A172 (cell line): ENCODE data around the gene BECN2. TPM values are rescaled to one million over a fixed set of nuclear protein-coding genes. Genes with fewer than 3 reads are reported as not detected.

ENCODE experiments used
- DNase-seq: peaks from one replicate; pipeline ENCODE4 v3.0.0-alpha.2; 2015; ENCODE audit warnings: low spot score
- total RNA-seq: library from RNA; depleted of rRNA; stranded (reverse); fragments of >200 nt; shearing (Covaris generic); gene quantifications from 2 replicates; pipeline ENCODE4 v1.2.3, GENCODE V29; 2014; rRNA removed

The BECN2 gene
- not detected in 2 replicates for total RNA-seq

- DNase-seq, result no peak
These were observed at the start of gene BECN2 for GRCh38 chr1:241957692-241958494. Gene BECN2 (plus strand): TSS chr1:241957767. CDS start chr1:241957767, 0 bp downstream.

DNA sequence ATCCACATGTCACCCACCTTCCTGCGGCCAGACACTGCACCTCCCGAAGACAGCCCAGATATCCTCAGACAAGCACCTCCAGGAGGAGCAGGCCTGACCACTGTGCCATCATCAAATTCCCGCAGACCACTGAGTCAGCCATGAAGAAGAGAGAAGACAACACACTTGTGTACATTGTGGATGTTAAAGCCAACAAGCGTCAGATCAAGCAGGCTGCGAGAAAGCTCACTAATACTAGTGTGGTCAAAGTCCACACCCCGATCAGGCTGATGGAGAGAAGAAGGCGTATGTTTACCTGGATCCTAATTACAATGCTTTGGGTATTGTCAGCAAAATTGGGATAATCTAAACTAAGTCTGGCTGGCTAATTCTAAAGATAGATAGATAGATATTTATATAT lies 41.4 kb upstream of the BECN2 start:
- no peak for DNase-seq

DNA sequence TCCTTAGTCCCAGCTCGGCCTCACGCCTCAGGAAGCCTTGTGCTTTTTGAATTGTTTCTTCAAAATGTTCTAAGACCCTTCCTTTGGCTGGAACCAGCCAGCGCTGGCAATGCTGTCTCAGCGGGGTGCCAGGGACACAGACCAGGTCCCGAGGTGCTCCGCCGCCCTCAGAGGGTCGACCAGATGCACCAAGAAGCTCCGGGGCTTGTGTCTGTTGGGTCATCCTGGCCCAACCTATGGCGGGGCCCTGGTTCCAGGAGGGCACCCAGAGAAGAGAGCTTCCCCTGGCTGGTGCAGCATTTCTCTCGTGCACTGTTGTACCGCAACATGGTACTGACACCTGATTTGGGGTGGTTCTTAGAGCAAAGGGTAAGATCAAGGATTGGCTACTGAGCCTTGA lies 40.1 kb upstream of the BECN2 start:
- no peak for DNase-seq

DNA sequence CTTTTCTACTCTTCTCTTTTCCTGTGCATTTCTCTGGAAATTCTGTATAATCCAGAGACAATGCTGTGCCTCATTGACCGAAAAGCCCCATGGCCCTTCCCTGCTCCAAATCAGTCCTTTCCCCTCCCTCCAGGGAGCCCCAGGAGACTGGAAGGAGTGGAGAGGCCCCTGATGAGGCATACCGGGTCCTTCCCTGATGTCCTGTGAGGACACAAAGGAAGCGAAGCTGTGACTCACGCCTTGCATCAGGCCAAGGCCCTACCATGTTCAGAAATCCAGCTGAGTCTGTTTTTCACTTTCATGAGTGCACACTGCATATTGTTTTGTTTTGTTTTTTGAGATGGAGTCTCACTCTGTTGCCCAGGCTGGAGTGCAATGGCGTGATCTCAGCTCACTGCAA lies 38.7 kb upstream of the BECN2 start:
- DNase-seq, result peak; percentile 63

DNA sequence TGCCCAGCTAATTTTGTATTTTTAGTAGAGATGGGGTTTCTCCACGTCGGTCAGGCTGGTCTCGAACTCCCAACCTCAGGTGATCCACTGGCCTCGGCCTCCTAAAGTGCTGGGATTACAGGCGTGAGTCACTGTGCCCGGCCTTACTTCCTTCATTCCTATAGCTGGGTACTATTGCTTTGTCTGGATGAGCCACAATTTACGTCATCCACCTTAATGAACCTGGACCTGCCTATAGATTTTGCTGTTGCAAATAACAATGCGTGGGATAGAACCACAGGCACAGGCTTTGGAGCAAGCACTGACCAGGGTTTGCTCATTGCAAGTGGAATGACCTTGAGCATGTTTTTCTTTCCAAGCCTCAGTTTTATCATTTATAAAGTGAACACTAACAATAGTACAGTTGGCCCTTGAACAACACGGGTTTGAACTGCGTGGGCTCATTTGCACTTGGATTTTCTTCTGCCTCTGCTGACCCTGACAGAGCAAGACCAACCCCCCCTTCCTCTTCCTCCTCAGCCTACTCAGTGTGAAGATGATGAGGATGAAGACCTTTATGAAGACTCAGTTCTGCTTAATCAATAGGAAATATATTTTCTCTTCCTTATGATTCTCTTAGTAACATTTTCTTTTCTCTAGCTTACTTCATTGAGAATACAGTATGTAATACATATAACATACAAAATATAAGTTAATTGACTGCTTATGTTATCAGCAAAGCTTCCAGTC lies 33.3 kb upstream of the BECN2 start:
- DNase-seq, result no peak

DNA sequence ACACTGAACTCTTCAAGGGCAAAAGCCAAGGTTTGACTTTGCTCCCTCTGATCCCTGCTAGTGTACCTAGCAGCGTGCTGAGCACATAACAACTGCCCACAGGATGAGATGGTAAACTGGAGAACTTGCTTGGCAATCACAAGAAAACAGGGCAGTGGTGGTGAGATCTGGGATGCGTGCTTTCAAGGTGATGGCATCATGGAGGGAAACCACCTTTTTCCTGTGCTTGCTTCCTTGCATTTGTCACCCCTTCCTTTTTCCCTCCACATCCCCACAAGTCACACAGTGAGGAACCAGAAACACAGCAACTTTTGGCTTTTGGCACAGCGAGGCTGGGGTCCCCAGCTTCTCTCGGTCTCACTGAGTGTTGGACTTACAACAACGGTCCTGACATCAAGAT lies 31.4 kb upstream of the BECN2 start:
- no peak for DNase-seq

DNA sequence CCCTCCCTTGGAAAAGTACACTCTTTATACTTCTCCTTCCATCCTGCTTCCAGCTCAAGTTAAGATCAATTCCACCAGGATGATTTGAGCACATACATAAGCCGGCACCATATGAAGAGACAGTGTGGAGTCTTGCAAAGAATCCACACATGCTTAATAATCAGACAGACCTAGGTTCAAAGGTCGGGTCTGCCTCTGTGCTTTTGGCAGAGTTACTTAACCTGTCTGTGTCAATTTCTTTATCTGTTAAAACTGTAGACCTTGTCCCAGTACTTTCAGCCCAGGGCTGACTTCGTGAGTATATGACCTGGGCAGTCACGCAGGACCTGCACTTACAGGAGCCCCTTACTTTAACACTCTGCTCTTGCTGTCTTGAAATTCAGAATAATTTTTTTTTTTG lies 30.2 kb upstream of the BECN2 start:
- DNase-seq, result no peak

GRCh38 chr1:241932845-241933244 lies 24.7 kb upstream of the BECN2 start:
- DNase-seq, result no peak

DNA sequence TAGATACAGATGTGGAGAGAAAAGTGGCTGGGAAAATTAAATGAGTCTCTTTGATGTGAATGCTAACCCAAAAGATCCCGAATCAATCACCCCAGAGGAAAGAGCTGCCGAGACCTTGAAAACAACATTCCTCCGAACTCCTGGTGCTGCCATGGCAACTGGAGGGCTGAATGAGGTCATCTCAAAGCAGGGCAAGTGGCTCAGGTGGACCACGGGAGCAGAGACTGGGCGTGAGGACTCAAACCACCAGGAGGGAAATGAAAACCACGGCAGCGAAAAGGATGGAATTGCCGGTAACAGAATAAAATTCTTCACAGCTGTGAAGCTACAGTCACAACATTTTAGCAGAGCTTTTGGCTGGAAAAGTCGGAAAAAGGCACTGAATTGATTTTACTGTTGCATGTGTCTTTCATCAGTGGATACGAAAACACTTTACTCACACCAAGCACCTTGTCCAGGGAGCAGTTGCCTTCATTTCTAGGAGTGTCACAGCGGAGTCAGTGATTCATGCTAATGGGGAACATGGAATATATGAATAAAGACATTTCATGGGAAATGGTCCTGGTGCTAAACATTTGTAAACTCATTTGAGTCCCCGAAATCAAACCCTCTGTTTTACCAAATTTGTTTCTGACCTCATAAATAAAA lies 23.2 kb upstream of the BECN2 start:
- peak; percentile 79 for DNase-seq

- DNase-seq, result no peak
These were observed 22.7 kb upstream of the BECN2 start for GRCh38 chr1:241934866-241935265.

- DNase-seq, result no peak
These were observed 17.8 kb upstream of the BECN2 start for GRCh38 chr1:241939798-241940197.

DNA sequence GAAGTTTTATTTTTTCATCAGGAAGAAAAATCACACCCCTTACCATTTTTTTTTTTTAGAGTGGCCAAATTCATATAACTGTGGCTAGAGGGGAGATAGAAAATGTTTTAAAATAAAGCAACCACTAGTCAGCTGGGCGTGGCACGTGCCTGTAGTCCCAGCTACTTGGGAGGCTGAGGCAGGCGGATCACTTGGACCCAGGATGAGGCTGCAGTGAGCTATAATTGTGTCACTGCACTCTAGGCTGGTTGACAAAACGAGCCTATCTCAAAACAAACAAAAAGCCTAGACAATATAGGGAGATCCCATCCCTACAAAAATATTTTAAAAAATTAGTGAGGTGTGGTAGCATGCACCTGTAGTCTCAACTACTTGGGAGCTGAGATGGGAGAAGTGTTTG lies 14.8 kb upstream of the BECN2 start:
- DNase-seq, result no peak

DNA sequence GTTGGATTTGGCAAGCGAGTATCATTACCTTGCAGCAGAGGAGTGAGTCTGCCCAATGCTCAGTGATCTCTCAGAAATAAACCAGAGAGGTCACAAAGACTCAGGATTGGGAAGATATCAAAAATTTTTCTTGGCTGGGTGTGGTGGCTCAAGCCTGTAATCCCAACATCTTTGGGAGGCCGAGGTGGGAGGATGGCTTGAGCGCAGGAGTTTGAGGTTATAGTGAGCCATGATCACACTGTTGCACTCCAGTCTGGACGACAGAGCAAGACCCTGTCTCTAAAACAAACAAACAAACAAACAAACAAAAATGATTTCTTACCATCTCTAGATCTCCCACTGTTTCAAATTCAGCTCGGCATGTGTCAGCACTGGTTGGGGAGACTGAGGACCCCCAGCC lies 13.3 kb upstream of the BECN2 start:
- no peak for DNase-seq

DNA sequence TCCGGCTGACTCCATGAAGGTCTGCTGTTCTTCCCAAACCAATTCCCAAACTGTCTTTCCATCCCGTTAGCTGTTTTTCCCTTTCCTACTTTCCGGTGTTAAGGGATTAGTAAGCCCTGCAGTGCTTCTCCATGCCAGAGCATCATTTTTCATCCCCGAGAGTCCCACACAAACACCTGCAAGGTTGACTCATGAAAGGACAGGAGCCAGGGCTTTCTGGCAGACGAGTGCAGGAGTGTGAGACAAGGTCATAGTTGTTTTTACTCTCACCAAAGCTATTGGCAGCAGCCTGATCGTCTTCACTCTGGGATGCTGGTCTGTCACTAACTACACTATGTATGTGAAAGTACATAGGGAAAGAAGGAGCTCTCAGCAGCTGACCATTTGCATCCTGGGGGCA lies 10.2 kb upstream of the BECN2 start:
- peak; percentile 60 for DNase-seq

- DNase-seq, result peak; percentile 33
These were observed 7.2 kb upstream of the BECN2 start for GRCh38 chr1:241950390-241950789.

GRCh38 chr1:241962153-241962552 lies 4.6 kb downstream of the BECN2 start:
- DNase-seq, result no peak

- DNase-seq, result no peak
These were observed 6.2 kb downstream of the BECN2 start for GRCh38 chr1:241963722-241964121.

DNA sequence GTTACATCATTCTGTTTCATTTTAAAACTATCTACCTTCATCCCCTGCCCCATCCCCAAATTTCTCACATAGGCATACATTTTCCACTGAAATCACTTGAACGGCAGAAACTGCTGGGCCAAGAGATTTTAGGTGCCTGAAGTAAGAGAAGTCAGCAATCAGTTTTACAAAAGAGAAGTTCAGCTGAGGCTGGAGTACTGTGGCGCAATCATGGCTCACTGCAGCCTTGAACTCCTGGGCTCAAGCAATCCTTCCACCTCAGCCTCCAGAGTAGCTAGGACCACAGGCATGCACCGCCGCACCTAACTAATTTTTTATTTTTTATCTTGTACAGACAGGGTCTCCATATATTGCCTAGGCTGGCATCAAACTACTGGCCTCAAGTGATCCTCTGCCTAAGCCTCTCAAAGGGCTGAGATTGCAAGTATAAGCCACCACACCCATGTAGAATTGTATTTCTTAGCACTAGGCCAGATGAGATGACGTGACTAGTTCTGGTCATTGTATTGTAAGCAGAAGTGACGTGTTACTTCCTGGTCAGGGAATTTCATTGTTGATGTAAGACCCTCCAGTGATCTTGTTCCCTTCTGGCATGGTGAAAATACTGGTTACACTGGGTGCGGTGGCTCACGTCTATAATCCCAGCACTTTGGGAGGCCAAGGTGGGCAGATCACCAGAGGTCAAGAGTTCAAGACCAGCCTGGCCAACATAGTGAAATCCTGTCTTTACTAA lies 7.1 kb downstream of the BECN2 start:
- DNase-seq, result no peak

DNA sequence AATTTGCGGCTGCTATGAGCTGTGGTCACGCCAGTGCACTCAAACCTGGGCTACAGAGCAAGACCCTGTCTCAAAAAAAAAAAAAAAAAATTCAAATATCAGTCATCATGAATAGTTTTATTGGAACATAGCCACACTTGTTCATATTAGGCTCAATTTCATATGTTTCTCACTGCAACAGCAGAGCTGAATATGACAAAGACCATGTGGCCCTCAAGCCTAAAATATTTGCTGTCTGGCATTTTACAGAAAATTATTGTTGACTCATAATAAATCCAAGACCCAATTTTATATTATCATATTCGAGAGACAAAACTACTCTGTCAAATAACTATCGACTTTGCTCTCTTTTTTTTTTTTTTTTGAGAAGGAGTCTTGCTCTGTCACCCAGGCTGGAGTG lies 11.0 kb downstream of the BECN2 start:
- DNase-seq, result no peak

GRCh38 chr1:241972703-241973369 lies 15.3 kb downstream of the BECN2 start:
- peak; percentile 65 for DNase-seq

- DNase-seq, result no peak
These were observed 18.7 kb downstream of the BECN2 start for GRCh38 chr1:241976229-241976628.
